Measurements from ENCODE around the gene LPP. TPM values are rescaled to one million over a fixed set of nuclear protein-coding genes. Genes with fewer than 3 reads are reported as not detected.

LPP gene
- polyA plus RNA-seq, 1 donor (not counting 4 experiments of a cell fraction or from before 2014, with no cell fraction given), result 16.0 TPM

DNA sequence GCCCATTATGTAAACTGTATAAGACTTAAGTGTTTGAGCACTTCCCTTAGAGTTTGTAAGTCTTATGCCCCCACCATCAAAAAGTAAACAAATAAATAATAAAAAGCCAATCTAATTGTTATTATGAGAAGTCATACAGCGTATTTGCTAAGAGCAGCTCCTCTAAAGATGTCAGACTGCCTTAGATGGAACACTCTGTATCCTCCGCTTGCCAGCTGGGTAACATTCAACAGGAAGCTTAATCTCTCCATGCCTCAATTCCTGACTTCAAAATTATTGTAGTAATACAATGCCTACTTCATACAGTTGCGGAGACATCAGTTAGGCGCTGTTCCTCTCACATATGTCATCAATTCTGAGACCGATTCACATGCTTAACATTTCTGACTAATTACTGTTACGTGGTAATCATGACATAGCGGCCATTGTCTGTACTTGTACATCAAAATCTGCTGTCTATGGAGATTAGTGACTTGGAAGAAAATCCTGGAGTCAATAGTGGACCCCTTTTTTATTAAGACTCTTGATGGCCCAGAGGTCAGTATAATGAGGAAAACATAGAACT, 417.7 kb downstream of the LPP start:
- Histone ChIP-seq H3K36me3 (ENCODE audit: control insufficient read depth in 2 of 2, extremely low read depth in 1 of 2, insufficient read depth in 2 of 2, low read length in 2 of 2) (no peaks in the 10 kb centered on the region), H3K27me3 (ENCODE audit: control insufficient read depth, extremely low read depth, insufficient read depth, low read length) (no peaks in the 10 kb centered on the region), H3K4me1 (ENCODE audit: control insufficient read depth, extremely low read depth, insufficient read depth, low read length) (no peaks in the 10 kb centered on the region), H3K4me2 (ENCODE audit: control insufficient read depth, extremely low read depth, insufficient read depth, low read depth, low read length) (no peak overlapping the region), H3K27ac (ENCODE audit: control insufficient read depth, insufficient read depth, low read length) (no peak overlapping the region), H3K9me3 (ENCODE audit: control insufficient read depth, low read depth, low read length) (no peaks in the 10 kb centered on the region), H3K79me2 (ENCODE audit: control insufficient read depth, insufficient read depth, low read length) (no peaks in the 10 kb centered on the region), H4K20me1 (ENCODE audit: control insufficient read depth, extremely low read depth, insufficient read depth, low read length) (no peaks in the 10 kb centered on the region), H3K9ac (ENCODE audit: control insufficient read depth, extremely low read depth, insufficient read depth, low read length) (no peak overlapping the region), H3K4me3 (ENCODE audit: control insufficient read depth in 2 of 3, extremely low read depth in 1 of 3, insufficient read depth in 2 of 3, low read depth in 1 of 3, low read length in 3 of 3) (no peak overlapping the region), H3K9me1 (ENCODE audit: control insufficient read depth, extremely low read depth, insufficient read depth, low read length) (no peaks in the 10 kb centered on the region), H2AFZ (ENCODE audit: control insufficient read depth, low read length) (no peak overlapping the region)
- no peak for DNase-seq (ENCODE audit: low read depth, low spot score)
- dilution Hi-C loops (cut with MboI; ENCODE audit: extremely low pct_ligation_motif_present, low sequenced_read_pairs), result no loop called here
- FAIRE-seq, result peak; percentile 73
- TF ChIP-seq, protein P1, sequence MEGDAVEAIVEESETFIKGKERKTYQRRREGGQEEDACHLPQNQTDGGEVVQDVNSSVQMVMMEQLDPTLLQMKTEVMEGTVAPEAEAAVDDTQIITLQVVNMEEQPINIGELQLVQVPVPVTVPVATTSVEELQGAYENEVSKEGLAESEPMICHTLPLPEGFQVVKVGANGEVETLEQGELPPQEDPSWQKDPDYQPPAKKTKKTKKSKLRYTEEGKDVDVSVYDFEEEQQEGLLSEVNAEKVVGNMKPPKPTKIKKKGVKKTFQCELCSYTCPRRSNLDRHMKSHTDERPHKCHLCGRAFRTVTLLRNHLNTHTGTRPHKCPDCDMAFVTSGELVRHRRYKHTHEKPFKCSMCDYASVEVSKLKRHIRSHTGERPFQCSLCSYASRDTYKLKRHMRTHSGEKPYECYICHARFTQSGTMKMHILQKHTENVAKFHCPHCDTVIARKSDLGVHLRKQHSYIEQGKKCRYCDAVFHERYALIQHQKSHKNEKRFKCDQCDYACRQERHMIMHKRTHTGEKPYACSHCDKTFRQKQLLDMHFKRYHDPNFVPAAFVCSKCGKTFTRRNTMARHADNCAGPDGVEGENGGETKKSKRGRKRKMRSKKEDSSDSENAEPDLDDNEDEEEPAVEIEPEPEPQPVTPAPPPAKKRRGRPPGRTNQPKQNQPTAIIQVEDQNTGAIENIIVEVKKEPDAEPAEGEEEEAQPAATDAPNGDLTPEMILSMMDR (optimal IDR thresholded peaks at IDR 0.05 in 1 of 3, IDR thresholded peaks at IDR 0.05 in 1 of 3, conservative IDR thresholded peaks at IDR 0.05 in 1 of 3; ENCODE audit: extremely low read depth in 1 of 3, insufficient read depth in 2 of 3, low read length in 3 of 3), result no peak
- no peak for TF ChIP-seq EZH2 (IDR thresholded peaks at IDR 0.05; ENCODE audit: low read length)

DNA sequence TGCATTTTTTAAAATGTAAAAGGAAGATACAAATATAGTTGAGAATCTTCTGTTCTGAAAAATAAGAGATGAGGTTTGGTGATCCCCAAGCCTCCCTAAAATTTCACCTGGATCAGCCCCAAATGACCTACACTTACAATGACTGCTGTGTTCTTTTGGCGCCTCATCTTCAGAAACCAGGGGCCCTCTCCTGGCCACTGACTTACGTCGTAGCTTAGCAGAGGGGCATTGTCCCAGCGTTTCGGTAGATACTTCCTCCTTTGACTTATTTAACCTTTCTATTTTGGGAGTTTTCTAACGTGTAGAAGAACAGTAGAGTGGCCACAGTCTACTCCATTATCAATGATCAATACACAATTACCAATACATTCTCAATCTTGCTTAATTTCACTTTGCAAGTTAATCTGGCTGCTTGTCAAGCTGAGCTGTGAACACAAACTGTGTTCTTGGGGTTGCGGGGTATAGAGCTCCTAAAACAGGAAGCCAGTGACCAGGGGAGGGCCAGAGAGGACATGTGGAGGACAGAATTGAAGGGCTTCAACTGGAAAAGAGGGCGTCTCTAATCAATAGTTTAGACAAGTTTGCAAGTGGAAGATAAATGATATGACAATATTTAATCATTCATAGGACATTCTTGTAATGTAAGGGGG, 419.5 kb downstream of the LPP start:
- Histone ChIP-seq H3K79me2 (ENCODE audit: control insufficient read depth, insufficient read depth, low read length) (no peaks in the 10 kb centered on the region), H3K4me2 (ENCODE audit: control insufficient read depth, extremely low read depth, insufficient read depth, low read depth, low read length) (no peak overlapping the region), H3K27me3 (ENCODE audit: control insufficient read depth, extremely low read depth, insufficient read depth, low read length) (no peaks in the 10 kb centered on the region), H3K9me3 (ENCODE audit: control insufficient read depth, low read depth, low read length) (no peaks in the 10 kb centered on the region), H3K9ac (ENCODE audit: control insufficient read depth, extremely low read depth, insufficient read depth, low read length) (no peak overlapping the region), H3K9me1 (ENCODE audit: control insufficient read depth, extremely low read depth, insufficient read depth, low read length) (no peaks in the 10 kb centered on the region), H4K20me1 (ENCODE audit: control insufficient read depth, extremely low read depth, insufficient read depth, low read length) (no peaks in the 10 kb centered on the region), H3K4me1 (ENCODE audit: control insufficient read depth, extremely low read depth, insufficient read depth, low read length) (peaks cover 1% of the 10 kb centered on the region), H2AFZ (ENCODE audit: control insufficient read depth, low read length) (no peak overlapping the region), H3K36me3 (ENCODE audit: control insufficient read depth in 2 of 2, extremely low read depth in 1 of 2, insufficient read depth in 2 of 2, low read length in 2 of 2) (no peaks in the 10 kb centered on the region), H3K4me3 (ENCODE audit: control insufficient read depth in 2 of 3, extremely low read depth in 1 of 3, insufficient read depth in 2 of 3, low read depth in 1 of 3, low read length in 3 of 3) (no peak overlapping the region), H3K27ac (ENCODE audit: control insufficient read depth, insufficient read depth, low read length) (no peak overlapping the region)
- no peak for FAIRE-seq
- TF ChIP-seq, protein P1 (optimal IDR thresholded peaks at IDR 0.05 in 1 of 3, IDR thresholded peaks at IDR 0.05 in 1 of 3, conservative IDR thresholded peaks at IDR 0.05 in 1 of 3; ENCODE audit: extremely low read depth in 1 of 3, insufficient read depth in 2 of 3, low read length in 3 of 3), result no peak
- TF ChIP-seq EZH2 (IDR thresholded peaks at IDR 0.05; ENCODE audit: low read length), result no peak
- dilution Hi-C loops (cut with MboI; ENCODE audit: extremely low pct_ligation_motif_present, low sequenced_read_pairs), result no loop called here
- no peak for DNase-seq (ENCODE audit: low read depth, low spot score)

All from keratinocyte (primary cell).